ENCODE measurements around the gene FAHD1.

FAHD1 gene

DNA sequence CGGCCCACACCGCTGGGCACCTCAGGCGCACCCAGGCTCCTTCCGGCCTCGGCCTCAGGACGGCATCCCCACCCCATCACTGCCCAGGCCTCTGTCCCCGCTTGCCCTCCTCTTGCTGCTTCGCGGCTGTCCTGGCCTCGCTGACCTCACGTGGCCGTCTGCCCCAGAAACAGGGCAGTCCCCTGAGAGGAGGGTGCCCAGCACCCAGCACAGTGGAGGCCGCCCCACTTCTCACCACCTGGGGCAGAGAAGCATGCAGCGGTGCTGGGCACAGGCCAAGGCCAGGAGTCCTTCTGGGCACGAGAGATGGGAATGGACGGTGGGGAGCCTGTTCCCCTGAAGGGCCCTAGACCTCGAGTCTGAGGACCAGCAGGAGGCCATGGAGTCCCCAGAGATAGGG lies 9.3 kb upstream of the FAHD1 start:
- Mint-ChIP-seq H3K9me3 (no peaks in the 10 kb centered on the region), H3K27me3 (ENCODE audit: low read depth, poor library complexity) (no peaks in the 10 kb centered on the region), H3K4me3 (no peak overlapping the region), H3K27ac (no peak overlapping the region), H3K4me1 (no peaks in the 10 kb centered on the region), H3K36me3 (ENCODE audit: low read depth) (peaks cover 26% of the 10 kb centered on the region)
- TF ChIP-seq, protein P1, sequence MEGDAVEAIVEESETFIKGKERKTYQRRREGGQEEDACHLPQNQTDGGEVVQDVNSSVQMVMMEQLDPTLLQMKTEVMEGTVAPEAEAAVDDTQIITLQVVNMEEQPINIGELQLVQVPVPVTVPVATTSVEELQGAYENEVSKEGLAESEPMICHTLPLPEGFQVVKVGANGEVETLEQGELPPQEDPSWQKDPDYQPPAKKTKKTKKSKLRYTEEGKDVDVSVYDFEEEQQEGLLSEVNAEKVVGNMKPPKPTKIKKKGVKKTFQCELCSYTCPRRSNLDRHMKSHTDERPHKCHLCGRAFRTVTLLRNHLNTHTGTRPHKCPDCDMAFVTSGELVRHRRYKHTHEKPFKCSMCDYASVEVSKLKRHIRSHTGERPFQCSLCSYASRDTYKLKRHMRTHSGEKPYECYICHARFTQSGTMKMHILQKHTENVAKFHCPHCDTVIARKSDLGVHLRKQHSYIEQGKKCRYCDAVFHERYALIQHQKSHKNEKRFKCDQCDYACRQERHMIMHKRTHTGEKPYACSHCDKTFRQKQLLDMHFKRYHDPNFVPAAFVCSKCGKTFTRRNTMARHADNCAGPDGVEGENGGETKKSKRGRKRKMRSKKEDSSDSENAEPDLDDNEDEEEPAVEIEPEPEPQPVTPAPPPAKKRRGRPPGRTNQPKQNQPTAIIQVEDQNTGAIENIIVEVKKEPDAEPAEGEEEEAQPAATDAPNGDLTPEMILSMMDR (IDR thresholded peaks at IDR 0.05): no peak
- DNase-seq: no peak

DNA sequence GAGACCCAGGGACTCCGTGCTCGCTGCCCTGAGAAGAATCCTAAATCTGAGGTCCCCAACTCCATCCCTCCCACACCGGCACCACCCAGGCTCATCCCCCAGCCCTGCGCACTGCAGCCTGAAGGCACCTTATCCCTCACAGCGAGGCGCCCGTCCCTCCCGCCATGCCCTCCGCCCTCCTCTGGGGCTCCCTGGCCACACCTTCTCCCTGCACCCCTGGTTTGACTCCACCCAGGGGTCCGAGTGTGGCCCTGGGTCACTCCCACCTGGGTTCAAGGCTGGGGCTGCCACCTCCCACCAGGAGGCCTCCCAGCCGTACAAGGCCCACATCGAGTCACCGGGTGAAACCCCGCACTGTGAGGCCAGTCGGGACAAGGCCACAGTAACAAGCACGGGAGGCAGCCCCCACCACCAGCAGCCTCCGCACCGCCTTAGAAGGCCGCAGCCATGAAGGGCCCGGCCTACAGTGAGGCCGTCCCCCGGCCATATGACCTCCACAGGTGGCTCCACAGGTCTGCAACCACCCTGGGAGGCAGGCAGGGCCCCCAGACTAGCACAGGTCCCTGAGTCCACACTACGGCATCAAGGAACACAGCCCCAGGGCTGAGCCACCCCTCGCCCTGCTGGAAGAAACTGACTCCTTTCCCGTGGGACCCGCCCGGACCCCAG lies 8.7 kb upstream of the FAHD1 start:
- TF ChIP-seq, protein P1 (IDR thresholded peaks at IDR 0.05): no peak
- Mint-ChIP-seq H3K27ac (no peak overlapping the region), H3K36me3 (ENCODE audit: low read depth) (peaks cover 21% of the 10 kb centered on the region), H3K9me3 (no peaks in the 10 kb centered on the region), H3K4me3 (no peak overlapping the region), H3K4me1 (no peaks in the 10 kb centered on the region), H3K27me3 (ENCODE audit: low read depth, poor library complexity) (no peaks in the 10 kb centered on the region)
- DNase-seq: no peak

DNA sequence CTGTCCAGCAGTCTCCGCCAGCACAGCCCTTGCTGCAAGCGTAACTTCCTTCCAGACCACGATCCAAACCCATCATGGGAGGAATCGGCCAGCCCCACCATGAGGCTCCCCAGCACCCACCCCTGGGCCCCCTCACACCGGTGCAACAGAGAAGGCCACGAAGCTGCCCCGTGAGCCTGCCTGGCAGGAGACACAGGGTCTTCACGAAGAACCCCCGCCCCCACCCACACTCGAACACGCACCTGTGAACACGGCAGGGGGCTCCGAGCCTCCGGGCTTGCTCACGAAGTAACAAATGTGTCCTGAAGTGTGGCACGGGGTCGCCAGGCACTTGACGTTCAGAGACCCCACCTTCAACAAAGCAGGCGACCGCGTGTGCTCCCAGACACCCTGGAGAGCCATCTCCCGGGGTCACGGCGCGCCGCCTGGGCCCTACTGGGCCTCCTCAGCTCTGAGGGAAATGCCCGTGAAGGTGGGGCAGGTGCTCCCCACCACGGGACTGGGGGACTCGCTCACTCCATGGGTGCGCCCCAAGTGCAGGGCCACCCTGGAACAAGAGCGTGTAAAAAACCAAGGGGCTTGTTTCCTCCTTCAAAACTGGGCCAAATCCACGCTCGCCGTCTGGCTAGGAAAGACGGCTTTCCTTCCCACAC lies 8.0 kb upstream of the FAHD1 start:
- no peak for DNase-seq
- Mint-ChIP-seq H3K4me1 (peaks cover 5% of the 10 kb centered on the region), H3K4me3 (no peak overlapping the region), H3K36me3 (ENCODE audit: low read depth) (peaks cover 15% of the 10 kb centered on the region), H3K27ac (no peak overlapping the region), H3K27me3 (ENCODE audit: low read depth, poor library complexity) (no peaks in the 10 kb centered on the region), H3K9me3 (no peaks in the 10 kb centered on the region)
- TF ChIP-seq, protein P1 (IDR thresholded peaks at IDR 0.05): no peak

DNA sequence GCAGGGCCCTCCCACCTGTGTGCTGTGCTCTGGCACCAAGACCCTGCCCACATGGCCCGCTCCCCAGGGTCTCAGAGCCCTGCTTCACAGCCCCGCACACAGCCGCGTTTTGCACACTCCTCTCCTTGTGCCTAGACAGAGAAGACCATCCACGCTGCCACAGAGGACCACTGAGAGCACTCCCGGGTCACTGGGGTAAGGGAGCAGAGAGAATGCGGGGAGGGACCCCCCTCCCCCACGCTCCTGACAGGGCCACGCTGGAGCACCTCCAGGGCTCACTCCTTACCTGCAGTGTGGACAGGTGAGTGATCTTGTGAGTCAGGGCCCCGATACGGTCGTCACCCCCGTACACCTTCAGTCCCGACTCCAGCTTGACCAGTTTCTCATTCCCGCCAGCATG lies 7.4 kb upstream of the FAHD1 start:
- peaks cover 11% of the 10 kb centered on the region for H3K4me1 Mint-ChIP-seq
- H3K27ac Mint-ChIP-seq: no peak overlapping the region

DNA sequence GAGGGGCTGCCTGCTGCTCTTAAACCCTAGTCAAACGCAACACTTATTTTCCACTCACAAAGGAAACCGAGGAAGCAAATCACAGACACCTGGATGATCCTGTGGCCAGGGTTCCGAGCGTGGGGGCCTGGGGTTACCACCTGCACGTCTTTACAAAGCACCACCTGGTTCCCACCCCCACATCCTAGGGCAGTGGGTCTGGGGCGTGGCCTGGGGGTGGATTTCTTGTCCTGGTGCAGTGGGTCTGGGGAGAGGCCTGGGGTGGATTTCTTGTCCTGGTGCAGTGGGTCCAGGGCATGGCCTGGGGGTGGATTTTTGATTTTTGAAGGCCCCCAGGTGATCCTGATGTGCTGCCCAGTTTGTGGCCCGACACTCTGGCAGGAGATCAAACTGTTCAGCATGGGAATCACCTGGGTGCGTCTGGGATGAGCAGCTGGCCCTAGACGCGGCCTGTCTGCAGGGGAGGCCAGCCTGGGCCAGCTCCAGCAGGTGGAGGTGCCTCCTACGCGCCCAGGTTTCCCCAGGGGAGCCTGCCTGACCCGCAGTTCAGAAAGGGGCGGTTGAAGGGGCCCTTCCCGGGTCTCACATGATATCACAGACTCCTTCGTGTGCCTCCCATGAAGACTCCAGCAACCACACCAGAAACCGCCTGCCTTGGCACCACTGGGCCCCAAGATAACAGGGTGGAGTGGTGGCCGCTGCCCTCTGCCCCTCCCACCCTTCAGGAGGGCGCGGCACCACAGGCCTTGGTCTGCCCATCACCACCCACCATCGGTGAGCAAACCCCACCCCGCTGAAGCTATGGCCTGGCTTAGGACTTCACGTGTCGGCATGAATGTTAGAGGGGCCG lies 6.7 kb upstream of the FAHD1 start:
- Mint-ChIP-seq H3K9me3 (no peaks in the 10 kb centered on the region), H3K4me1 (peaks cover 13% of the 10 kb centered on the region), H3K36me3 (ENCODE audit: low read depth) (peaks cover 4% of the 10 kb centered on the region), H3K4me3 (no peak overlapping the region), H3K27ac (no peak overlapping the region), H3K27me3 (ENCODE audit: low read depth, poor library complexity) (peaks cover 8% of the 10 kb centered on the region)
- TF ChIP-seq, protein P1 (IDR thresholded peaks at IDR 0.05): no peak
- no peak for DNase-seq

More for the DNA sequence above, 7.4 kb upstream of the FAHD1 start:
- Mint-ChIP-seq H3K4me3 (no peak overlapping the region), H3K27me3 (ENCODE audit: low read depth, poor library complexity) (peaks cover 5% of the 10 kb centered on the region), H3K9me3 (no peaks in the 10 kb centered on the region), H3K36me3 (ENCODE audit: low read depth) (peaks cover 10% of the 10 kb centered on the region)
- TF ChIP-seq, protein P1 (IDR thresholded peaks at IDR 0.05): no peak
- no peak for DNase-seq

Measured in nephron progenitor cell (in vitro differentiated cells).